Neural progenitor cell (in vitro differentiated cells): ENCODE data around the gene TAMALIN.

Experiments used
- CTCF ChIP-seq: fragments of 200-600 bp; sonication (generic); IDR thresholded peaks from 2 replicates; pipeline ENCODE4 v1.5.1; 2017; ENCODE audit warnings: antibody characterized with exemption, mild to moderate bottlenecking
- EZH2phosphoT487 ChIP-seq: fragments of 200-600 bp; sonication (generic); IDR thresholded peaks from 2 replicates; pipeline ENCODE4 v1.6.1; 2017; ENCODE audit warnings: antibody characterized with exemption

GRCh38 chr12:52036587-52037171 lies 29.9 kb downstream of the TAMALIN start:
- TF ChIP-seq CTCF (no peak), EZH2phosphoT487 (no peak)
